GM12874 (cell line): ENCODE data around the gene CNTNAP2.

Experiments
- TF ChIP-seq, protein P1 (sequence below): IDR thresholded peaks from 2 replicates; pipeline ENCODE4 v1.5.1; 2011; ENCODE audit warnings: low read depth, mild to moderate bottlenecking, control low read depth, low read length, moderate library complexity; ENCODE audit not compliant: insufficient read depth

CNTNAP2 gene

DNA sequence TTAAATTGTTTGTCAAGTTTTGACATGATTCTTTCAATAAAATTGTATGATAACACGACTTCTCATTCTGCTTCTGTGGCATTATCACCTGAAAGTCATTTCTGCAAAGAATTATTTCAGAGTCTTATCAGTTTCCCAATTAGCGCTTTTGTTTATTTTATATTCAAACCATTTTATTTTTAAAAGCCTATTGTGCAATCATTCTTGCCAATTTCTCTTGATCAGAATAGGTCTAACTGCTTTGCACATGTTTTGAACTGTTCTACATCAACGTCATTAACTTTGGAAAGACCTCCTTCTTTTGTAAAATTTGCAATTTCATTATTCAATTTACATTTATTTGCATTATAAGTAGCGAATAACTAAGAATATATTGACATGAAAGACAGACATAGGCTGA lies 758.1 kb downstream of the CNTNAP2 start:
- TF ChIP-seq, protein P1, sequence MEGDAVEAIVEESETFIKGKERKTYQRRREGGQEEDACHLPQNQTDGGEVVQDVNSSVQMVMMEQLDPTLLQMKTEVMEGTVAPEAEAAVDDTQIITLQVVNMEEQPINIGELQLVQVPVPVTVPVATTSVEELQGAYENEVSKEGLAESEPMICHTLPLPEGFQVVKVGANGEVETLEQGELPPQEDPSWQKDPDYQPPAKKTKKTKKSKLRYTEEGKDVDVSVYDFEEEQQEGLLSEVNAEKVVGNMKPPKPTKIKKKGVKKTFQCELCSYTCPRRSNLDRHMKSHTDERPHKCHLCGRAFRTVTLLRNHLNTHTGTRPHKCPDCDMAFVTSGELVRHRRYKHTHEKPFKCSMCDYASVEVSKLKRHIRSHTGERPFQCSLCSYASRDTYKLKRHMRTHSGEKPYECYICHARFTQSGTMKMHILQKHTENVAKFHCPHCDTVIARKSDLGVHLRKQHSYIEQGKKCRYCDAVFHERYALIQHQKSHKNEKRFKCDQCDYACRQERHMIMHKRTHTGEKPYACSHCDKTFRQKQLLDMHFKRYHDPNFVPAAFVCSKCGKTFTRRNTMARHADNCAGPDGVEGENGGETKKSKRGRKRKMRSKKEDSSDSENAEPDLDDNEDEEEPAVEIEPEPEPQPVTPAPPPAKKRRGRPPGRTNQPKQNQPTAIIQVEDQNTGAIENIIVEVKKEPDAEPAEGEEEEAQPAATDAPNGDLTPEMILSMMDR = no peak

DNA sequence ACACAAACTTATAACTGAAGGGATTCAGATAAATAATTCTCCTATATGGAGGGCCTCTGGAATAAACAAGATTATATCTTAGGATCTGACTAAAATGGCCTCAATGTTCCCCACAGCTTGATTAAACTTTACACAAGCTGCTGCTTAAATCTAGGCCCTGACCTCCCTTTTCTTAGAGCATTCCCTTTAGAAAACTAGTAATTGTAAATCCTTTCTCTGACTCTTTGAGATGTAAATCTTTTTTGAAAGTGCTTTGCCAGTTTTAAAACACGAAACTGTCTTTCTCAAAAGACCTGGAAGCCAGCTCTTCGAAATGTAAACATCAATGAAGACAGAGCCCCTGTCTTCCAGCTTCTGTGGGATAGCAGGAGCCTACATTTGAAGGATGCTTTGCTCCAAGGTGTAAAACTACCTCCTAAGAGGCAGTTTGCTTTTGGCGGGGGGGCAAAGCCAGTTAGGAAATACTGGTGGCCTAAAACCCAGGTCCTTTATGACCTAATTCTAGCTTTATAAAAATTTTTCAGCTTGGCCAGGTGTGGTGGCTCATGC lies 758.7 kb downstream of the CNTNAP2 start:
- TF ChIP-seq, protein P1 = no peak

DNA sequence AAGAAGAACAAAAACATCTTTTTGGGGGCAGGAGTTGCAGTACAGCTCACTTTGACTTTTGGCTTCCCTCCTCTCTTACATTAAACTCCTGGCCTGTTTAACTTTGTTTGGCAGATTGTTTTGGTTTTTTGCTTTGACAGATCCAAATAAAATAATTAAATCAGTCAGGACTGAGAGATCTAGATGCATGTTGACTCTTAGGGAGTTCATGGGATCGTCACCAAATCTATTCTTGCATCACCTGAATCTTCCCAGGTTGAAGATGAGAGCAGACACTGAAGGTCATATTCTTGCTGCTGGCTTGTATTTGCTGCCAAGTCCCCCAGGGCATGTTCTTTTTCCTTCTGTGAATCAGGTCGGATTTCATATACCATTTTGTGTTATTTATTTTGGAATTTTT lies 759.4 kb downstream of the CNTNAP2 start:
- TF ChIP-seq, protein P1 = no peak

DNA sequence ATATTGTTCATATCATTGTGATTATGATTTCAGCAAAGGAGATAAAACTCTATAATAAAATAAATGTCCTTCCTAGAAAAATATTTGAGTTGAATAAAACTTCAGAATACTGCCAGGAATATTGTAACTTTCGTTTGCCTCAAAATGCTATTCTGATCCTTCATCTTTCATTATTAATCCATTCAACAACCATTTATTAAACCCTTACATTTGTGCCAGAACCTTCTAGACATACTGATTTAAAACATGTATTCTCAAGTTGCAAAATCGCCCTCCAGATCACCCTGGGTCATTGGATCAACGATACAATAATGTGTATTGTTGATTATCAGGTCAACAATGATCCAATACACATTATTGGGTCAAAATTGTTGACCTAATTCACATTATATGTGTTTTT lies 759.8 kb downstream of the CNTNAP2 start:
- TF ChIP-seq, protein P1 = no peak

DNA sequence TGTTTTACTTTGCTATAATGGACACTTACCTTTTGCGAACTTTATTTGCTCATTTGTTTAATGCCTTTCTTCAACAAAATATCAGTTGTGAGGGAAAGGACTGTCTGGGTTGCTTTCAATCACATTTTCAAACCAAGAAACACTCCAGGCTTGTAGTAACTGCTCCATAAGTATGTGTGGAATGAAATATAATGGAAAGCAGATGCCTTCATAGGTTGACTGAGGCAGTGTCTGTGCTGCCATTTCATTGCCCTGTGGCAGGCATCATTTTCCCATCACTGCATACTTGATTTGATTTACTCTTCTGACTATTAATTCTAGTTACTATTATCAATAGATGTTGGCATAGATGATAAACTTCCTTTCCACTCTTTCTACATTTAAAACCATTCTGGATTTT lies 762.3 kb downstream of the CNTNAP2 start:
- TF ChIP-seq, protein P1 = no peak

DNA sequence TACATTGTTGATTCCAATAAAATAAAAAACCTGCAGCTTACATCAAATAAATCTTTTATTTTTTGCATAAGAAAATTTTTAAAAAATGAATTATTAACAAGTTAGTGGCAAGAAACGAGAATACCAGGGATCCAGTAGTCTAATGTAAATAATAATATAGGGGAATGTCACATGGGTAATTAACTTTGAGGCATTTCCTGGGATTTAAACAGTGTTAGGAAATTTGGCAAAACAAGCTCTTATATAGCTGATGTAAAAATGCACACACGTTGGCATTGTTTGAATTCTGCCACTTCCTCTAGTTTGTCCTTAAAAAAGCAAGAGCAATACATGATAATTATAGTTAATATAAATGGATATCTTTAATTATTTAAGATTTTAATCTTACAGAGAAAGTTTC lies 768.6 kb downstream of the CNTNAP2 start:
- TF ChIP-seq, protein P1 = no peak

DNA sequence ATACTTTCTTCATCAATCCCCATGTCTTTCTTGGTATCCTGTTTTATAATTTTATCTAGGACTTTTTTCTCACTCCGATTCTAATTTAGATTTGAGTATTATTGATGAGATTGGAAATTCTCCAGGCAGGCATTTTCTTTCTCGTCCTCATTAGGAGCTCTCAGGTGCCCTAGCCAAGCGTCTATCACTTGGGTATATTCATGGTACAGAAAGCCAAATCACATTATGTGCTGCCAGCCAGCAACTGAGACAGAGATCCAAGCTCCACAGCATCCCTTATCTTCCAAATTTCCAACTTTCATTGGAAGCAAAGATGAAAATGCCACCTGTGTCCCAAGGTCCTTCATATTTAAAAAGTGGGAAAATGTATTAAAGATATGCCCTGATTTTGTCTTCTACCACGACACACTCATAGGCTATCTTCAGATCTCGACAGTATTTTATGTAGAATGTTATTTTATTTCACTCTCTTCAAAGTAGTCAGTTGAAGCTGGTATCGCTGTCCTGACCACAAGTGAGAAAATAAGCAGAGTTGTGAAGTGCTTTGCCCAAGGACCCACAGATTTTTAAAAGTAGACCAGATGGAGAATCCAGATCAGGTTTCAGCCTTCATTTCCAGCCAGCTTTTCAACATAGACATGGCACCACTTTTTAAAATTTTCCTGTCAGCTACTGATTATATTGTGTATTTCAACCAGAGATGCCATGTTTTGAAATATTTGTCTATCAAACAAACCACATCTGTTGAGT lies 773.4 kb downstream of the CNTNAP2 start:
- TF ChIP-seq, protein P1 = no peak
